Neural progenitor cell (in vitro differentiated cells): ENCODE data around the gene INO80C. TPM values are rescaled to one million over a fixed set of nuclear protein-coding genes. Genes with fewer than 3 reads are reported as not detected.

ENCODE experiments used
- DNase-seq: peaks from one replicate; pipeline ENCODE4 v3.0.0-alpha.2; 2016; ENCODE audit warnings: low spot score
- H2AFZ ChIP-seq: fragments of 200-600 bp; sonication (generic); replicated peaks from 2 replicates; pipeline ENCODE4 v1.6.1; 2016; ENCODE audit warnings: antibody characterized with exemption
- H3F3A ChIP-seq: fragments of 200-600 bp; sonication (generic); 2 replicates; pipeline ENCODE4 v1.6.1; 2016; ENCODE audit warnings: antibody characterized with exemption, low read depth
- H3K27ac ChIP-seq: fragments of 200-600 bp; sonication (generic); 2 replicates; pipeline ENCODE4 v1.5.1; 2016; ENCODE audit warnings: mild to moderate bottlenecking
- H3K27me3 ChIP-seq: fragments of 200-600 bp; sonication (generic); 2 replicates; pipeline ENCODE4 v1.6.1; 2016; ENCODE audit warnings: mild to moderate bottlenecking, moderate library complexity
- H3K36me3 ChIP-seq: fragments of 200-600 bp; sonication (generic); 2 replicates; pipeline ENCODE4 v1.5.1; 2016
- H3K4me1 ChIP-seq: fragments of 200-600 bp; sonication (generic); 2 replicates; pipeline ENCODE4 v1.6.1; 2016; ENCODE audit warnings: mixed run types
- H3K4me2 ChIP-seq: fragments of 200-600 bp; sonication (generic); 2 replicates; pipeline ENCODE4 v1.6.1; 2016
- H3K4me3 ChIP-seq: fragments of 200-600 bp; sonication (generic); 2 replicates; pipeline ENCODE4 v1.5.1; 2016
- H3K79me2 ChIP-seq: fragments of 200-600 bp; sonication (generic); 2 replicates; pipeline ENCODE4 v1.6.1; 2016; ENCODE audit warnings: low read depth
- H3K9ac ChIP-seq: fragments of 200-600 bp; sonication (generic); 2 replicates; pipeline ENCODE4 v1.6.1; 2016
- H3K9me3 ChIP-seq: fragments of 200-600 bp; sonication (generic); 2 replicates; pipeline ENCODE4 v1.5.1; 2016; ENCODE audit warnings: low read depth
- H4K20me1 ChIP-seq: fragments of 200-600 bp; sonication (generic); 2 replicates; pipeline ENCODE4 v1.6.1; 2016; ENCODE audit warnings: low read depth
- H3K27ac Mint-ChIP-seq: 3 replicates; pipeline ENCODE4 v1.8.0; 2021; ENCODE audit warnings: mixed read lengths
- H3K27me3 Mint-ChIP-seq: 2 replicates; pipeline ENCODE4 v1.8.0; 2022; ENCODE audit warnings: low read depth, mild to moderate bottlenecking, inconsistent platforms, moderate library complexity, mixed read lengths; ENCODE audit not compliant: insufficient read depth
- H3K36me3 Mint-ChIP-seq: 3 replicates; pipeline ENCODE4 v1.8.0; 2021; ENCODE audit warnings: mixed read lengths
- H3K4me1 Mint-ChIP-seq: 3 replicates; pipeline ENCODE4 v1.8.0; 2021; ENCODE audit warnings: mixed read lengths
- H3K4me3 Mint-ChIP-seq: 3 replicates; pipeline ENCODE4 v1.8.0; 2021; ENCODE audit warnings: mild to moderate bottlenecking, moderate library complexity, mixed read lengths
- H3K9me3 Mint-ChIP-seq: 3 replicates; pipeline ENCODE4 v1.8.0; 2020; ENCODE audit warnings: mixed read lengths
- EZH2 ChIP-seq: fragments of 200-600 bp; sonication (generic); IDR thresholded peaks from 2 replicates; pipeline ENCODE4 v1.6.1; 2017; ENCODE audit warnings: antibody characterized with exemption, mild to moderate bottlenecking, moderate library complexity
- EZH2phosphoT487 ChIP-seq: fragments of 200-600 bp; sonication (generic); IDR thresholded peaks from 2 replicates; pipeline ENCODE4 v1.6.1; 2017; ENCODE audit warnings: antibody characterized with exemption
- total RNA-seq: library from RNA; depleted of rRNA; stranded (reverse); fragments of >200 nt; gene quantifications from 2 replicates; pipeline ENCODE4 v1.2.3, GENCODE V29; 2015; ENCODE audit warnings: low replicate concordance
- TF ChIP-seq, protein P1 (sequence below): fragments of 200-600 bp; sonication (generic); IDR thresholded peaks from 2 replicates; pipeline ENCODE4 v1.5.1; 2017; ENCODE audit warnings: antibody characterized with exemption, mild to moderate bottlenecking

INO80C gene, protein sequence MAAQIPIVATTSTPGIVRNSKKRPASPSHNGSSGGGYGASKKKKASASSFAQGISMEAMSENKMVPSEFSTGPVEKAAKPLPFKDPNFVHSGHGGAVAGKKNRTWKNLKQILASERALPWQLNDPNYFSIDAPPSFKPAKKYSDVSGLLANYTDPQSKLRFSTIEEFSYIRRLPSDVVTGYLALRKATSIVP
- 12.6 and 13.2 TPM in 2 replicates for total RNA-seq

GRCh38 chr18:35497370-35498197, at the start of gene INO80C:
Gene INO80C (minus strand): TSS chr18:35497960. CDS start chr18:35497874, 86 bp downstream.
- H4K20me1 ChIP-seq = no peaks in the 10 kb centered on the region
- no peaks in the 10 kb centered on the region for H3K36me3 Mint-ChIP-seq
- peak within 1 kb of the TSS; percentile 97 for H3K27ac Mint-ChIP-seq
- peaks cover 22% of the 10 kb centered on the region for H3K4me1 ChIP-seq
- TF ChIP-seq, protein P1, sequence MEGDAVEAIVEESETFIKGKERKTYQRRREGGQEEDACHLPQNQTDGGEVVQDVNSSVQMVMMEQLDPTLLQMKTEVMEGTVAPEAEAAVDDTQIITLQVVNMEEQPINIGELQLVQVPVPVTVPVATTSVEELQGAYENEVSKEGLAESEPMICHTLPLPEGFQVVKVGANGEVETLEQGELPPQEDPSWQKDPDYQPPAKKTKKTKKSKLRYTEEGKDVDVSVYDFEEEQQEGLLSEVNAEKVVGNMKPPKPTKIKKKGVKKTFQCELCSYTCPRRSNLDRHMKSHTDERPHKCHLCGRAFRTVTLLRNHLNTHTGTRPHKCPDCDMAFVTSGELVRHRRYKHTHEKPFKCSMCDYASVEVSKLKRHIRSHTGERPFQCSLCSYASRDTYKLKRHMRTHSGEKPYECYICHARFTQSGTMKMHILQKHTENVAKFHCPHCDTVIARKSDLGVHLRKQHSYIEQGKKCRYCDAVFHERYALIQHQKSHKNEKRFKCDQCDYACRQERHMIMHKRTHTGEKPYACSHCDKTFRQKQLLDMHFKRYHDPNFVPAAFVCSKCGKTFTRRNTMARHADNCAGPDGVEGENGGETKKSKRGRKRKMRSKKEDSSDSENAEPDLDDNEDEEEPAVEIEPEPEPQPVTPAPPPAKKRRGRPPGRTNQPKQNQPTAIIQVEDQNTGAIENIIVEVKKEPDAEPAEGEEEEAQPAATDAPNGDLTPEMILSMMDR = no peak
- TF ChIP-seq EZH2 (peak; percentile 52), EZH2phosphoT487 (no peak)
- no peaks in the 10 kb centered on the region for H3F3A ChIP-seq
- H3K4me1 Mint-ChIP-seq = peaks cover 48% of the 10 kb centered on the region
- H3K36me3 ChIP-seq = no peaks in the 10 kb centered on the region
- H3K27me3 Mint-ChIP-seq = peaks cover 8% of the 10 kb centered on the region
- peak within 1 kb of the TSS; percentile 83 for H3K27ac ChIP-seq
- H3K79me2 ChIP-seq = peaks cover 46% of the 10 kb centered on the region
- H3K9me3 Mint-ChIP-seq = peaks cover 6% of the 10 kb centered on the region
- H3K9ac ChIP-seq = peak within 1 kb of the TSS; percentile 69
- peak within 1 kb of the TSS; percentile 80 for H3K4me2 ChIP-seq
- peak within 1 kb of the TSS; percentile 97 for H3K4me3 Mint-ChIP-seq
- no peaks in the 10 kb centered on the region for H3K9me3 ChIP-seq
- no peaks in the 10 kb centered on the region for H3K27me3 ChIP-seq
- H3K4me3 ChIP-seq = peak within 1 kb of the TSS; percentile 88
- peak within 1 kb of the TSS; percentile 95 for H2AFZ ChIP-seq
- peak; percentile 97 for DNase-seq

DNA sequence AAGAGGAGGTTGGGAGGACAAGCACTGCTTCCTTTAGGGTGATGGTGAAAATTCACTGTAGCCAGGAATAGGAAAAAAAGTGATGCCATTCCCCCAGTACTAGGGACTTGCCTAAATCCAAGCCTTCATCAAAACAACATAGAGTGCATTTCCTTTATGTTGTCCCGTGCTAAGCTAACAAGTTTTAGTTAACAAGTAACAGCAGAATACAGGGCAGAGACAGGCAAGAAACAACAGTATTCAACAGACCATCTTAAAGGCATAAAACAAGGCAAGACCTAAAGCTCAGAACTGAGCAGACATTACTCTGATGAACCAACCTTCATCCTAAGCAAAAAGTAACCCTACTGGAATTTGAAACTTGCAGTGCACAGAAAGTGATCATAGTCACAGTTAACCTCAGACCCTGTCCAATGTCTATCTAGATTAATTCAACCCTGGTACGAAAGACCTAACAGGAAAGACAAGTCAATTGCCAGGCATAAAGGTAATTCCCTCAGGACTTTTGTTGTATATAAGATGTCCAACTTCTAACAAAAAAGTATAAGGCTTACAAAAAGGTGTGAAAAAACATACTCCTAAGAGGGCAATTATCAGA, 49.3 kb upstream of the INO80C start:
- no peaks in the 10 kb centered on the region for H3K9me3 Mint-ChIP-seq
- no peak overlapping the region for H3K9ac ChIP-seq
- H3K27ac ChIP-seq = no peak overlapping the region
- H3K9me3 ChIP-seq = no peaks in the 10 kb centered on the region
- H3K4me1 Mint-ChIP-seq = no peaks in the 10 kb centered on the region
- H3K36me3 Mint-ChIP-seq = no peaks in the 10 kb centered on the region
- H3K27me3 Mint-ChIP-seq = peaks cover 2% of the 10 kb centered on the region
- no peaks in the 10 kb centered on the region for H3F3A ChIP-seq
- H3K79me2 ChIP-seq = no peaks in the 10 kb centered on the region
- H4K20me1 ChIP-seq = no peaks in the 10 kb centered on the region
- peaks cover 9% of the 10 kb centered on the region for H3K4me1 ChIP-seq
- H3K4me2 ChIP-seq = no peak overlapping the region
- H2AFZ ChIP-seq = no peak overlapping the region
- H3K36me3 ChIP-seq = no peaks in the 10 kb centered on the region
- H3K4me3 ChIP-seq = no peak overlapping the region
- no peak for DNase-seq
- TF ChIP-seq, protein P1 = no peak
- no peak for TF ChIP-seq EZH2phosphoT487
- TF ChIP-seq EZH2 = no peak
- no peaks in the 10 kb centered on the region for H3K27me3 ChIP-seq
- H3K4me3 Mint-ChIP-seq = no peak overlapping the region
- H3K27ac Mint-ChIP-seq = no peak overlapping the region

- Histone ChIP-seq H3K4me1 (no peaks in the 10 kb centered on the region), H3K4me2 (no peak overlapping the region), H2AFZ (no peak overlapping the region), H3K9me3 (no peaks in the 10 kb centered on the region), H3F3A (no peaks in the 10 kb centered on the region), H3K27me3 (no peaks in the 10 kb centered on the region), H3K27ac (no peak overlapping the region), H3K9ac (no peak overlapping the region), H3K4me3 (no peak overlapping the region), H3K79me2 (no peaks in the 10 kb centered on the region), H3K36me3 (no peaks in the 10 kb centered on the region), H4K20me1 (no peaks in the 10 kb centered on the region)
- H3K27ac Mint-ChIP-seq = no peak overlapping the region
- no peak overlapping the region for H3K4me3 Mint-ChIP-seq
- H3K36me3 Mint-ChIP-seq = no peaks in the 10 kb centered on the region
- DNase-seq = no peak
- no peaks in the 10 kb centered on the region for H3K4me1 Mint-ChIP-seq
- TF ChIP-seq EZH2 (no peak), EZH2phosphoT487 (no peak)
- TF ChIP-seq, protein P1 = no peak
- H3K27me3 Mint-ChIP-seq = no peaks in the 10 kb centered on the region
- no peaks in the 10 kb centered on the region for H3K9me3 Mint-ChIP-seq
Measured at GRCh38 chr18:35542356-35542755, 44.6 kb upstream of the INO80C start.
